ENCODE results near the gene COL11A2.

Gene COL11A2

DNA sequence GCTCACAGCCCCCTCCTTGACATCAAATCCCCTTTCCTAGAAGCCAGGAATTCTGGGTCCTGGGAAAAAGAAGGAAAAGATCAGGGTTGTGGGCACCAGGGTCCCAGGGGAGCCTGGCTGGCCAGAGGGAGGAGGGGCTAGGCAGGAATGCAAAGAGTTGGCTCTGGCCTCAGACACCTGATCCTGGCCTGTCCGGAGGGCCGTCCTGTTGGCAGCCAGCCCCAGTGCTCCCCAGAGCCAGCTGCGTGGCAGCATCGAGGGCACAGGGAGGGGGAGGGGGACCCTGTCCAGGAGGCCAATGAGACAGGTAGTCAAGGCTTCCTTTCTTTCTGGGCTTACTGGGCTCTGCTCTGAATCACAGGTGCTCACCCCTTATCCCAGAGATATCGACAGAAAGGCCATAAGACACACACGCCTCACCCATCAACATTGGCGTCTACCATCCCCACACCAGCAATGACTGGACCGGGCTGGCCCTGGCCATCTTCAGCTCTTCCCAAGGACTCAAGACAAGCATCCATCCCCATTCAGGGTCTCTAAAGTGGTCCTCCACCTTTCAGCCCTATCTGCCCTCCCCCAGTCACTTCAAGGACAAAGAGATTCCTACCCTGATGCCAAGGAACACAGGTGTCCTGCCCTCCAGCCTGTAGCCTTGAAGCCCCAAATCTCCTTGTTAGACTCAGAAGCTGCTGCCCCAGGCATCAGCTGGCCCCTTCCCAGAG lies 723 bp downstream of the COL11A2 start:
- no peak for DNase-seq

DNA sequence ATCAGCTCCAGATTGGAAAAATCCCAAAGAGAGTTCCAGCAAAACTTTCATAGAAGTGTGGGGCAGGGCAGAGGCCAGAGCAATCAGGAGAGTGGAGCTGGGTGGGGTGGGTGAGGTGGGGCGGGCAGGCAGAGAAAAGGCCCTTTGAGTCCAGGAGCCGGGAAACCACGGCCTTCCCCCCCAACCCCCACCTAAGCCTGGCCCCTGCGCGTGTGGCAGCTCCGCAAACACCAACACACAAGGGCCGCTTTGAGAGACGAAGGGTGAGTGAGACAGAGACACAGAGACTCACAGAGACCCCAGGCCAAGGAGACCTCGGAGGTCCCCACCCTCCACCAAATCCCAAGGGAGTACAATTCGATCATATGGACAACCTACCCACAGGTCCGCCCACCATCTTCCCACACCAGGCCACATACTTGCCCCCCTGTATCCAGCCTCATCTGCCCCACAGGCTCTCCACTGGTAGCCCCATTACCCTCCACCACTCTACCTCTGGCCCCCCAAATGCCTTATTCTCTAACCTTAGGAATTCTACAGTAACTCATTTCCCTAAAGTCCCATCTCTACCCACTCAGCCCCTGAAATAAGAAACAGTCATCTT lies 1.7 kb downstream of the COL11A2 start:
- no peak for DNase-seq

DNA sequence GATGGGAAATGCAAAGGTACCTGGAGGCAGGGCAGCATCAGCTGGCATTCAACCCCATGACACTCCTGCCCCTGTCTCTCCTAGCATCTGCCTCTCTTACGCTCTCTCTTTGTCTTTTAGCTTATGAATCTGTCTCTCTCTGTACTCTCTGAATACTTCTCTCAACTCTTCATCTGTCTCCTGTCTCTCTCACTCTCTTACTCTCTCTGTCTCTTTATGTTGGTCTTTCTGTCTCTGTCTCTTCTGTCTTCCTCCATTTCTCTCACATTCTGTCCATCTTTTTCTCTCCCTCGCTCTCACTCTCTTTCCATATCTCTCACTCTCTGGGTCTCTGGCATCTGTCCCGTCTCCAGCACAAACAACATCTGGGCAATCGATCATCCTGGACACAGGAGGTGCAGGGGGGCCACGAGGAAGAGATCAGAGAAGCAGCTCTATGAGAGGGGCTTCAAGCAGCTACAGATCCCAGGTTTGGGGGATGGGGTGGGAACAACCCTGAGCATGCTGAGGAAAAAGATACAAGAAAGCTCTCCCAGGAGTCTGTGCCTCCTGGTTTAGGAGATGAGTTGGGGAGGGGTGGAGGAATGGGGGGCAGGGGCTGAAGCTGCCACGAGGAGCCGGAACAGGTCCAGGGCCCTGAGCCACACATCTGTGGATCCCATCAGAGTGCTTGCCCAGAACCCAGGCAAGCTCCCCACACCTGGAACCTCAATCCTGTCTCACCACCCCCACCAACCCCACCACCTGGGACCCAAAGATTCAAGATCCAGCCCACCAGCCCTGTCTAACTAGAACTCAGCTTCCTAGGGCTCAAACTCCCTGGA lies 2.4 kb downstream of the COL11A2 start:
- no peak for DNase-seq

DNA sequence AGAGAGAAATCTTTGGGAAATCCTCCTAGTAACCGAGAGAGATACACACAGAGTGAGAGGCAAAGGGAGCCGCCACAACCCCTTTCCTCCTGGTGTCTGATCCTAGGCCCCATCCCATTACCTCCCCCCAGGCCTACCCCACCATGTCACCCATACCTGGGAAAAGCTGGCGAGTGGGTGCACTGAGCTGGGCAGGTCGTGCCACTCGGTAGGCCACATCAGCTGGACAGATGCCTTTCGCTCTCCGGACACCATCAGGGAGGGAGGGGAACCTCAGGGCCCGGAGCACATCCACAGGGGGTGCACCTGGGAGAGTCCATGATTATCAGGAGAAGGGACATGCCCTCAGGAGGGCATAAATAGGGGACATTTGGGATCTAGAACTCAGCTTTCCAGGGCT lies 3.1 kb downstream of the COL11A2 start:
- no peak for DNase-seq

DNA sequence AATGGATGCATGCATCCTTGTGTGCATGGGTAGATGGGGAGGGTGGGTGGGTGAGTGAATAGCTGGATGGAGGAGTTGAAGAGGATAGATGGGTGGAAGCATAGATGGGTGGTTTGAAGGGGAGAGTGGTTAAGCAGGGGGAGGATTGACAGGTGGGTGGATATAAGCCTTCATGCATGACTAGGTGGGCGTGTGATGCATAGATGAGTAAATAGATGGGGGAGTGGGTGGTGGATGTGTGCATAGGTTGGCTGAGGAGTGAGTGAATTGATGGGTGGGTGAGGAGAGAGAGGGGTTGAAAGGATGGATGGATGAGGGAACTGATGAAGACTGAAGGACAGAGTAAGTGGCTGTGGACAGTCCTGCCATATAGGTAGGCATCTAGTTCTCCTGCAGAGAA lies 4.5 kb downstream of the COL11A2 start:
- DNase-seq: no peak

DNA sequence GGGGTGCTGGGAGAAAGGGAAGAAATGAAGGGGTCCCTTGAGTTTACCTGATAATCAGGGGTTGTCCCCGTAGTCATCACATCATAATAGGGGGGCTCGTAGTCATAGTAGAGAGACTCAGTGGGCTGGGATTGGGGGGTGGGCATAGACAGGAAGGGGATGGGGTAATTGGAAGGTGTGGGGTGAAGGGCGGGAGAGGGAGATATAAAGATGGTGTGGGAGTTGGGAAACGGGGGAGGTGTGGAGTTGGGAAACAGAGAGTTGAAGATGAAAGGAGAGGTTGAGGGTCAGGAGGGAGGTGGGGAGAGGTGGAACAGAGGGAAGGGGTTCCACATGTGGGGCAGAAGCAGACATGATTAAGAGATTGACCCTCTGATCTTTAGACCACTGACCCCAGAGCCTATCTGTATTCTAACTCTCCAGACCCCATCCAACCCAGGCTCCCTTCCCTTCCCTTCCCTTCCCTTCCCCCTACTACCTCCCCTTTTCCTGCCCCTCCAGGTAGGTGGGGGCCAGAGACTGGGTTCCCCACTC lies 6.5 kb downstream of the COL11A2 start:
- DNase-seq: no peak

DNA sequence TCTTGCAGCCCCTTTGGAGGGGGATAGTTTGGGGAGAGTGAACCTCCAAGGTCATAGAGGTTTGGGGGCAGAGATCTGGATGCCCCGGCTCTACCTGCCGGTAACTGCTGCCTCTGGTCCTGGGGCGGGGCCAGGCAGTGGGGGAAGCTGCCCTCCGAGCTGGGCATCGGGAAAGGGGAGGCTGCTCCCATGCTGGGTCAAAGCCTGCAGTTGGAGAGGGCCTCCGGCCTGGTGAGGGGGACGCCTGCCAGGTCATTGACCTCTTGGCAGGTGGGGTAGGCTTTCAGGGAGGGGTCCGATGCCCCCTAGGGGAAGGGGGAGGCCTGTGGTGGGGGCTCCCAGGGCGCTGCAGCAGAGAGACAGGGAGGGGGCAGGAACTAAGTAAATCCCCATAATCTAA lies 7.1 kb downstream of the COL11A2 start:
- no peak for DNase-seq

DNA sequence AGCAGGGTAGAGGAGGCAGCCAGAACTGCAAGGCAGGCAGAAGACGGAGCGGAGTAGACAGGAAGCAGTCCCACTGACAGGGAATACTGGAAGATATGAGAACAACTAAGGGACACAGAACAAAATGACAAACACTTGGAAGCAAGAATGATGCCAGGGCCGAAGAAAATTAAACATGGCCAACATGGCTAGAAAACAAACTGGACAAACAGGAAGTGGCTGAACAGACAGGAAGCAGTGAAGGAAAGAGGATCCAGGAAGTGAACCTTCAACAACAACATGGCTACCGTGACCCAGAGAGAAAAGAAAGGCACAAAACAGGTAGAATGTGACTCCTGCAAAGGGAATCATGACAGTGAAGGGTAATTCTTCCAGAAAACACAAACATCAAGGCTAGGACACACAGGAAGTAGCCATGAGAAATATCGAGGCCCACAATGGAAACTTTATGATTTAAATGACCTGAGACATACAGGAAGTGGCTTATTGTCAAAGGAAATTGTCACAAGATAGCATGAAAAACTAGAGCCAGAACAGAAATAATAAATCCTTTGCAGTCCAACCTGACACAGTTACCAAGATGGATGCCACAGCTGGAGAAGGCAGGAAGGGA lies 9.1 kb downstream of the COL11A2 start:
- DNase-seq: no peak

DNA sequence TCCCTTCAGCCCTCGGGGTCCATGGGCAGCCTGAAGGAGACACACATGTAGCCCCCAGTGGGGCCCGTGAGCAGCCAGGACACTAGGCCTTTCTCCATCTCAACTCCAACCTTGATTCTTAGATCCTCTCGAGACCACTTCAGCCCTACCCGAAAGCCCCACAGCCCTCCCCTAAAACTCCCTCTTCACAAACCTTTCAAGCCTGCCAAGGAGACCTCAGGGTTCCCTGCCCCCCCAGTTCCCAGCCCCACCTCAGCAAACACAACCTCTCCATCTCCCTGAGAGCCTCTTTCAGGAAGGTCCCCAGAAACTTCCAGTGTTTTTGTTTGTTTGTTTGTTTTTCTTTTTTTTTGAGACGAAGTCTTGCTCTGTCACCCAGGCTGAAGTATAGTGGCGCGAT lies 11.1 kb downstream of the COL11A2 start:
- DNase-seq: no peak

DNA sequence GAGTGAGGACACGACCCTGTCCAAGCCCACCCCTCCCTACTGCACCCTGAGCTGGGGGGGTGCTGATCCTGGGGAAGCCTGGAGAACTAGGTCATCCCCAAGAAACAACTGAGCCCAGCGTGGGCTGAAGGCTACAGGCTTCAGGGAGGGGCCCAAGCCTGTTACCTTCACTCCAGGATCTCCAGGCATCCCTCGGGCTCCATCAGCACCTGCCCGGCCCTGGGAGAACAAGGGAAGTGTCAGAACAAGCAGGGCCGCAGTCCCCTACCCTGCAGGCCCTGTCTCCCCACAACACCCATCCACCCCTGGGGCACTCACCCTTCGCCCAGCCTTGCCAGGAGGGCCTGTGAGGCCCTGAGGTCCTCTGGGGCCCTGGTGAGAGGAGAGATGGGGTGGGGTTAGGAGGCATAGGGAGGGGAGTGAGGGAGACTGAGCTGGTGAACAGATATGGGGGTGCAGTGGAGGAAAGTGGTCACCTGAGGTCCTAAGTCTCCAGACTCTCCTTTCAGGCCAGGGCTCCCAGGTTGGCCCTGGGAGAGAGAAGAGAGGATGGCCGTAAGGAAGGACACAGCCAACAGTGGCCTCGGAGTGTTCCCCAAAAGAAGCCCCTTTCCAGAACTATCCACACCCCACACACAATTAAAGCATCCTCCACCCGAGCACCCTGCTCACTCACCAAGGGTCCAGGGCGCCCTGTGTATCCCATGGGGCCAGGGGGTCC lies 13.4 kb downstream of the COL11A2 start:
- no peak for DNase-seq

DNA sequence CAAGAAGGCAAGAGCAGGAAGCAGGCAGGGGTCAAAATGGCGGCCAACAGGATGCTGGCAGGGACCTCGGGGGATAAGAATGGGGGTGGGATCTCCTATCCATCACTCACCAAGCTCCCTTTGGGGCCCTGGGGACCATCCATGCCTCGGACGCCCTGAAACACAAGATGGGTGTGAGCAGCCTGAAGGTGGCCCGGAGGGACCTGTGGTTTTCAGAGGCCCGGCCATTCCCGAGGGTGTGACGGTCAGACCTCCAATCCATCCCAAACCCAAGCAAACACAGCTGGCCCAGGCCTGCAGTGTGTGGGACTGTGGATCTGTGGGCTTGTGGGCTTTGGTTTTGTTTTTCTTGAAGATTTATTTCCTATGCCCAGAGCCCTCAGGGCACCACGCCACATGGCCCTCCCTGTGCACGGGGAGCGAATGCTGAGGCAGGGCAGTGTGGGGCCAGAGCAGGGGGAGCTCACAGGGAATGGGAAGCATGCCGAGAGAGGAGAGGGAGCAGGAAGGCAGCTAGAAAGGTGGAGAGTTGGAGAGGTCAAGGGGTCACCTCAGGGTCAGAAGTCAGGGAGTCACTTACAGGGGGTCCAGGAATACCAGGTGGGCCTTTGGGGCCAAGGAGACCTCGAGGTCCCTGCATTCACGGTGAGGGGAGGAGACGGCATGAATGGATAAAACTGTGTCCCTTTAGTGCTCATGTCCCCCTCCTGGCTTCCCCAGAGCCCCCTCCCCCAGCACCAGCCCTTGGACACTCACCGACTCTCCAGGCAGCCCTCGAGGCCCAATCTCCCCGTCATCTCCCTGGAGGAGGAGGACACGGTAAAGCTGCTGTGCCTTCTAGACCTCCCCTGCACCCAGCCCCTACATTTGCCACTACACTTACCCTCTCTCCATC lies 14.5 kb downstream of the COL11A2 start:
- no peak for DNase-seq

DNA sequence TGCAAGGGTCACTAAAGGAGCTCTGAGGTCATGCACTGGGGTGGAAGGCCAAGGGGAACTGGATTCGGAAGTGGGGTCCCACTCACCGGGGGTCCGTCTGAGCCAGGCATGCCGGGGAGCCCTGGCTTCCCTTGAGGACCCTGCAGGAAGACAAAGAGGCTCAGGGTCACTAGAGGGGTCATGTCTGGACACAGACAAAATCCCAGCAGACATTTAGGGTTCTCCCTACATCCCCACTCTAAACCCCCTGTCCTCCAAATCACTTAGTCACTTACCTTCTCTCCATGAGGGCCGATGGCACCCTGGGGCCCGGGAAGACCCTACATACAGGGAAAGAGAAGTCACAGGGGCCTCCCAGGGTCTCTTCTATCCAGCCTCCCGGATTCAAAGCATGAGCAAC lies 15.4 kb downstream of the COL11A2 start:
- DNase-seq: no peak

DNA sequence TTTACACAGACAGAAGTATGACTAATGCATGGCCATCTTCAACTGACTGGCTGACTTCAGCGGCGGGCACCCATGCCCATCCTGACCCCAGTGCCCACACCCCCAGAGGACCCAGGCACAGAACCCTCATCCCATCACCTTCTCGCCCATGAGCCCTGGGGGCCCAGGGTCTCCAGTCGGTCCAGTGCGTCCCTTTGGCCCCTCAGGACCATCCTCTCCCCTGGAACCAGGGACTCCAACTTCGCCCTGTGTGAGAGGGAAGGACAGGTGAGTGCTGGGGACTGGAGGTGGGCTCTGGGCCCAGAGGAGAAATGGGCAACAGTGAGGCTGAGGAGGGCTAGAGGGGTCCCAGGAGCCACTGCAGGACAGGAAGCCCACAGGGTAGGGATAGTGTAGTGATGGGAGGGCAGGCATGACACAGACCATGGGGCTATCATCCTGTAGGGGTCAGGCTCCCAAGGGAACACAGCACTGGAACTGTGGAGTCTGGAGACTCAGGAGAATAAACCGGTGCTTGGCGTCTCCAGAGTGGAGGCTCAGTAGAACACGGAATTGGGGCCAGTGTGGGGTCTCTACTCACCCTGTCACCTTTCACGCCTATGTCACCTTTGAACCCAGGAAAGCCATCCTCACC lies 16.7 kb downstream of the COL11A2 start:
- DNase-seq: no peak

DNA sequence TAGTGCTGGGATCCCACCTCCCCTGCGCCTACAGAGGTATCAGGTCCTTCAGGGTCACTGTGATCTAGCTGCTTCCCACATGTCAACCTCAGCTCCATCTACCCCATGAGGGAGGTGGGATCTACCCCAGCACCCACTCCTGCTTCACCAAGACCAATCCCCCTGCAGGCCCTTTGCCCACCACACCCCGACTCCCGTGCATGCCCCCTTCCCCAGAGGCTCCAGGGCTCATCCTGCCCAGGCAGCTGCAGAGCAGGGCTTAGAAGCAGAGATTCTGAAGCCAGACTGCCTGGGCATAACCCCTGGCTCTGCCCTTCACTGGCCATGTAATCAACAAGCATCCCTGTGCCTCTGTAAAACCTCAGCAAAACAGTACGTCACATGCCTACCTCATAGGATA lies 17.5 kb downstream of the COL11A2 start:
- no peak for DNase-seq

DNA sequence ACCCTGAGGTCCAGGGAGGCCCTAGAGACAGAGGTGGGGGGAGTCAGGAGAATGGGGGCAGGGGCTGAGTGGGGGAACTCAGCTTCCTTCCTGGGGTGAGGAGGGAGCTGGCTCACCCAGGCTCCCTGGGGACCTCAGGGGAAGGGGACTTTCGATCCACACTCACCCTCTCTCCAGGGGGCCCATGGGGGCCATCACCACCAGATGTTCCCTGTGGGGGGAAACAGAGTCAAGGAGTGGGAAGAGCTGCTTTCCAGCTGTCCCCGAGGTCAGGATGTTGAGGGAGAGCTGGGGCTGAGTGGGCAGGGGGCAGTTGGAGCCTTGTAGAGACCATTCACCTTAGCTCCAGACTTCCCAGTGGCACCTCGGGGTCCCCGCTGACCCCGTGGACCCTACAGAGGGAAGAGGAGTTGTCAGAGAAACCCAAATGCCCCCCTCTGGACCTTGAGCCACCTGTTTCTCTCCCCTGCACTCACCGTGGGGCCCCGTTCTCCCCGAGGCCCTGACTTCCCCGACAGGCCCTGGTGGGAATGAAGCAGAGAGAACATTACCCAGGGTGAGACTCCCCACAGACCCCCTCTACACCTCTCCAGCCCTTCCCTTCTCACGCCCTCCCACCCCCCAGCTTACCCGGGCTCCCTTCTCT lies 18.6 kb downstream of the COL11A2 start:
- DNase-seq: no peak

DNA sequence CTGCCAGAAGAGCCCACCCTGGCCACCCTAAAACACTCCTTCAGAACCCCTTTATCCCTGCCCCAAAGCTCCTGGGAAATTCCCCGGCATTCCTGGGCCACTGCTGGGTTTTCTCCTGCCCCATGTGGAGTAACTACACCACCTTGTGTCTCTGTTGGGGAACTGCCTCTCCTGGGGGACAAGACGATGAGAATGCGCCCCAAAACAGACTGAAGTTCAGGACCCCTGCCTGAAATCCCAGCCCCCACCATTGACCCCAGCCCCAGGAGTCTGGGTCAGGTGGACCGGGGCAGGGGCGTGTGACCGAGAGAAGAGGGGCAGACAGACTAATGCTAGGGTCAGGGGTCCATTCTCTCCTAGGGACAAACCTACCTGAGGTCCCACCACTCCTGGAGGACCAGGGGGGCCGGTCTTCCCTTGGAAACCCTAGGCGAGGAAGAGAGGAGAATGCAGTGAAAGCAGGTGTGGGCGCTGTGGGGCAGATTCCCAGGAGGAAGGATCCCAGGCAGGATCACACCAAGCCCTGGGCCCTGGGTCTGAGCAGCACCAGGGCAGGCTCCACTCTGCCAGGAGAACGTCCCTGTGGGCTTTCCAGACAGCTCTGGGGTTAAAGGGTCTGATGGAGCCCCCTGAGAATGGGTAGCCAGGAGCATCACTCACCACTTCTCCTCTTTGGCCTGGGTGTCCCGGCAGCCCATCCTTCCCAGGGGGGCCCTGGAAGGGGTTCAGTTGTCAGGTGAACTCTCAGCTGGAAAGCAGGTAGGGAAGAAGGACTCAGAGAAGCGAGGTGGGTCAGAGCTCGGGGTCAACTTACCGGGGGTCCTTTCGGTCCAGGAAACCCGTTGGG lies 19.4 kb downstream of the COL11A2 start:
- DNase-seq: no peak

DNA sequence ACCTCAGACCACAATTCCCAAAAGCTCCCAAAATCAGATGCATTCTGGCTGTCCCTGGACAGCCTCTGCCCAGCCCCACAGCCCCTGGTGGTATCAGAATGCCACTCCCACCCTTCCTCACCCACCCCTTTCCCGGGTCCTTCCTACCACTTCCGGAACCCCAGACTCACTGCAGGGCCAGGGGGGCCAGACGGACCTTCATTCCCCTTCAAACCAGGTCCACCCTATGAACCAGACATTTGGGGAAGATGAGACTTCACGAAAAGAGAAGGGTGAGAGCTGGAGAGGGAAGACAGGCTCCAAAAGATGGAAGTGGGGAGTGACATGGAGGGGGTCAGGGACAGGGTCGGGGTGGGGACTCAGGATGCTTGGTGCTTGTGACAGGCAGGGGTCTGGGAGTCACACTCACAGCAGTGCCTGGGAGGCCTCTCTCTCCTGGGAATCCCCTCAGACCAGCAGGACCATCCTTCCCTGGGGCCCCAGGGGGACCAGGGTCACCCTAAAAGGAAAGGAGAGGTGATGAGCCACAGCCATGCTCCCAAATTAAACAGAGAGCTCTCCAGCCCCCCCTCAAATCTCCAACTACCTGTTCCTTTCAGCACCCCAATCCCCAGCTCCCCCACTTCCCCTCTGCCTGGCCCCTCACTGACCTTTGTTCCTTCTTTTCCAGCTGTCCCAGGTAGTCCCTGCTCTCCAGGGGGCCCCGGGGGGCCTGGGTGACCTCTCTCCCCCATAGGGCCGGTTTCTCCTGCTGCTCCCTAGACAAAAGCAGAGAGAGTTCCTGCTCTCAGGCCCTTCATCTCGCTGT lies 20.2 kb downstream of the COL11A2 start:
- DNase-seq: no peak

DNA sequence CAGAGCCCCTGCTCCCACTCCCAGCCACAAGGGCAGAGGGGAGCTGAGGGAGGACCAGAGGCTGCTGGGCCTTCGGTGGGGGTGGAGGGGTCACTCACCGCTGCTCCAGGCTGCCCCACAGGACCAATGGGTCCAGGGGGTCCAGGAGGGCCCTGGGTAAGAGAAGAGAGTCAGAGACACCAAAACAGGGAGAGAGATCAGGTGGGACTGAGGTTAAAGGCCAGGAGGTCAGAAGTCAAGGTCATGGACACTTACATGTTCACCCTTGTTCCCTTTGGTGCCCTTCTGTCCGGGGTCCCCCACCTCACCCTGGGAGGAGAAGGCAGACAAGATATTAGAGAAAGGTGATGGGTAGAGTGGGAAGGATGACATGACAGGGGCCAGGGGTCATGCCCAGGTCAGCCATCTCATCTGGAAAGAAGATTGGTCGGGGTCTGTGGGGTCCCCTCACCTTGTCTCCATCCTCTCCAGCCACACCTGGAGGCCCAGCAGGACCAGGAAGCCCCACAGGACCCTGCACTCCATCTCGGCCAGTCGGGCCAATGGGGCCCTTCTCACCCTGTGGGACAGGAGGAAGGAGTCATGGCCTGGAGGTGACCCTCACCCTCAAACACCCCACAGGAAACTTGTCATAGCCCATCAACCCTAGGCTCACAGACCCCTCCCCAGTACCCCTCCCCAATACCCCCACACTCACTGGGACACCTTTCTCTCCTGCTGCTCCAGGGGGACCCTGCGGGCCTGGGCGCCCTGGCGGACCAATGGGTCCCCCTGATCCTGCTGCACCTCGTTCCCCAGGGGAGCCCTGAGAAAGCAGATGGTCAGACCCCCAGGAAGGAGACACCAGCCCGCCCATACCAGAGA lies 21.0 kb downstream of the COL11A2 start:
- DNase-seq: no peak
